GM19099 (cell line): ENCODE results near the gene CCDC154.

Experiments
- POLR2A ChIP-seq: IDR thresholded peaks from 3 replicates; pipeline ENCODE4 v1.6.1; 2011; ENCODE audit warnings: low read depth; ENCODE audit not compliant: insufficient read length; ENCODE audit errors: extremely low read depth

Gene CCDC154

GRCh38 chr16:1436731-1437355 is 7.5 kb downstream of the CCDC154 start:
- no peak for TF ChIP-seq POLR2A

- no peak for TF ChIP-seq POLR2A
Observed at GRCh38 chr16:1435921-1436697, 8.2 kb downstream of the CCDC154 start.

GRCh38 chr16:1434644-1435592 is 9.4 kb downstream of the CCDC154 start:
- TF ChIP-seq POLR2A: no peak

GRCh38 chr16:1433756-1434155 is 10.6 kb downstream of the CCDC154 start:
- TF ChIP-seq POLR2A: no peak

GRCh38 chr16:1433263-1433560 is 11.1 kb downstream of the CCDC154 start:
- TF ChIP-seq POLR2A: no peak

- no peak for TF ChIP-seq POLR2A
Observed at GRCh38 chr16:1432388-1433262, 11.7 kb downstream of the CCDC154 start.

- no peak for TF ChIP-seq POLR2A
Observed at GRCh38 chr16:1431497-1432270, 12.7 kb downstream of the CCDC154 start.

- no peak for TF ChIP-seq POLR2A
Observed at GRCh38 chr16:1430759-1431496, 13.4 kb downstream of the CCDC154 start, which contains the start of gene PERCC1. TSS of gene PERCC1 (plus strand) at chr16:1431078. CDS start at chr16:1432594, 1,516 bp downstream.

GRCh38 chr16:1430214-1430758 is 14.1 kb downstream of the CCDC154 start:
- TF ChIP-seq POLR2A: no peak

- TF ChIP-seq POLR2A: no peak
Observed at GRCh38 chr16:1429631-1430030, 14.7 kb downstream of the CCDC154 start.

GRCh38 chr16:1429012-1429411 is 15.3 kb downstream of the CCDC154 start:
- no peak for TF ChIP-seq POLR2A

GRCh38 chr16:1428511-1428910 is 15.8 kb downstream of the CCDC154 start:
- no peak for TF ChIP-seq POLR2A
